HepG2 (cell line): ENCODE data around the gene MED22. TPM values are rescaled to one million over a fixed set of nuclear protein-coding genes. Genes with fewer than 3 reads are reported as not detected.
A peak's percentile ranks its signal among the peaks of the same experiment; 100 is the strongest.

Experiments
- ATAC-seq: fragments of 200-7000 bp; cut with Tn5 transposase; 3 replicates; pipeline ENCODE4 v1.9.1; 2020; ENCODE audit warnings: mild to moderate bottlenecking, moderate library complexity
- BruUV-seq: library from RNA; stranded (reverse); fragments of 400-500 nt; replicated peaks from 2 replicates; lab custom pipeline; 2021; lab: Mats Ljungman, UMichigan
- CTCF ChIA-PET: fragments of 300-600 bp; formaldehyde crosslinking; extraction: SDS; loops from one replicate; lab custom pipeline; 2021; ENCODE audit warnings: low total read pairs, inconsistent platforms, low intra/inter-chr PET ratio; lab: Yijun Ruan, JAX
- POLR2A ChIA-PET: fragments of 350-600 bp; sonication (Branson Sonifier 250); formaldehyde crosslinking; loops from one replicate; lab custom pipeline; 2020; ENCODE audit warnings: antibody characterized with exemption, inconsistent platforms; lab: Yijun Ruan, JAX
- DNase-seq: peaks from one replicate; pipeline ENCODE4 v3.0.0-alpha.2; 2015; ENCODE audit warnings: low spot score
- FAIRE-seq: peaks from 3 replicates; lab custom pipeline; 2011; peaks lifted over from hg19 to GRCh38; lab: Jason Lieb, UNC
- H2AFZ ChIP-seq: one replicate; pipeline ENCODE4 v1.6.1; 2011; ENCODE audit warnings: low read length, inconsistent platforms
- H3K27ac ChIP-seq: fragments of 300-600 bp; 3 replicates; pipeline ENCODE4 v1.8.0; 2011; ENCODE audit warnings: mixed run types, mild to moderate bottlenecking, mixed read lengths, low read length, inconsistent platforms; ENCODE audit not compliant: insufficient read depth; ENCODE audit errors: extremely low read length
- H3K27me3 ChIP-seq, 2 experiments: fragments of 200-600 bp in 1 of 2; 2 replicates in 1 of 2; 3 replicates in 1 of 2; pipeline versions ENCODE4 v1.6.0 to v1.8.0; 2011; ENCODE audit warnings: low read length in 2 of 2, mild to moderate bottlenecking in 2 of 2, moderate library complexity in 2 of 2, inconsistent platforms in 1 of 2; ENCODE audit not compliant: insufficient read depth in 2 of 2, control insufficient read depth in 1 of 2
- H3K36me3 ChIP-seq, 2 experiments: fragments of 200-600 bp in 1 of 2; replicated peaks in 1 of 2; 2 replicates in 1 of 2; 3 replicates in 1 of 2; pipeline versions ENCODE4 v1.5.1 to v1.8.0; 2011; ENCODE audit warnings: low read length in 2 of 2, inconsistent platforms in 1 of 2; ENCODE audit not compliant: insufficient read depth in 2 of 2, control insufficient read depth in 1 of 2
- H3K4me1 ChIP-seq: 2 replicates; pipeline ENCODE4 v1.5.1; 2012; ENCODE audit warnings: low read length, inconsistent platforms; ENCODE audit not compliant: insufficient read depth
- H3K4me2 ChIP-seq: 2 replicates; pipeline ENCODE4 v1.6.0; 2011; ENCODE audit warnings: low read depth, low read length, inconsistent platforms
- H3K4me3 ChIP-seq, 3 experiments: fragments of 200-600 bp in 1 of 3; sonication (generic), shearing (Covaris generic) in 1 of 3; replicated peaks in 1 of 3; 2 replicates each; pipeline ENCODE4 v1.5.1; 2011 to 2016; ENCODE audit warnings: low read length in 3 of 3, inconsistent platforms in 2 of 3, low read depth in 2 of 3, mild to moderate bottlenecking in 2 of 3, control low read depth in 1 of 3, mixed read lengths in 1 of 3; ENCODE audit not compliant: insufficient read depth in 1 of 3
- H3K79me2 ChIP-seq: one replicate; pipeline ENCODE4 v1.6.1; 2011; ENCODE audit warnings: low read length, inconsistent platforms; ENCODE audit not compliant: insufficient read depth
- H3K9ac ChIP-seq: 2 replicates; pipeline ENCODE4 v1.6.0; 2011; ENCODE audit warnings: mild to moderate bottlenecking, low read depth, low read length, inconsistent platforms; ENCODE audit not compliant: insufficient read depth
- H3K9me3 ChIP-seq: 2 replicates; pipeline ENCODE4 v1.5.1; 2012; ENCODE audit warnings: mild to moderate bottlenecking, low read length
- H4K20me1 ChIP-seq: 2 replicates; pipeline ENCODE4 v1.6.0; 2011; ENCODE audit warnings: inconsistent platforms, mild to moderate bottlenecking, low read length, moderate library complexity; ENCODE audit not compliant: insufficient read depth
- AGO2 ChIP-seq: fragments of 200-400 bp; formaldehyde crosslinking; optimal IDR thresholded peaks from 2 replicates; pipeline ENCODE3; 2017; ENCODE audit warnings: mild to moderate bottlenecking, low read depth, low read length, moderate library complexity
- HNRNPL ChIP-seq: fragments of 200-400 bp; formaldehyde crosslinking; IDR thresholded peaks from 2 replicates; pipeline ENCODE4 v1.6.1; 2017; ENCODE audit warnings: mild to moderate bottlenecking, low read depth, low read length
- IRF9 ChIP-seq: sonication (generic); formaldehyde crosslinking; IDR thresholded peaks from 2 replicates; pipeline ENCODE4 v1.8.0; 2022; ENCODE audit warnings: missing genetic modification reagents, mild to moderate bottlenecking, borderline replicate concordance
- KAT8 ChIP-seq: IDR thresholded peaks from 2 replicates; pipeline ENCODE4 v1.6.1; 2016; ENCODE audit warnings: missing genetic modification reagents, missing compliant biosample characterization
- RFXAP ChIP-seq: sonication (generic); formaldehyde crosslinking; IDR thresholded peaks from 2 replicates; pipeline ENCODE4 v1.4.0; 2020; ENCODE audit warnings: missing genetic modification reagents, borderline replicate concordance
- SALL2 ChIP-seq: sonication (generic); formaldehyde crosslinking; IDR thresholded peaks from 2 replicates; pipeline ENCODE4 v1.8.1; 2023; ENCODE audit warnings: mild to moderate bottlenecking, missing genetic modification reagents, inconsistent platforms
- SRSF1 ChIP-seq: fragments of 200-400 bp; formaldehyde crosslinking; optimal IDR thresholded peaks from 2 replicates; pipeline ENCODE3; 2017; ENCODE audit warnings: mild to moderate bottlenecking, low read depth, low read length, moderate library complexity
- TMF1 ChIP-seq: sonication (generic); formaldehyde crosslinking; IDR thresholded peaks from 2 replicates; pipeline ENCODE4 v1.8.1; 2022; ENCODE audit warnings: low read depth, missing genetic modification reagents
- ZNF510 ChIP-seq: sonication (generic); formaldehyde crosslinking; IDR thresholded peaks from 2 replicates; pipeline ENCODE4 v1.4.0; 2020; ENCODE audit warnings: low read depth, mild to moderate bottlenecking, missing genetic modification reagents
- ZNF704 ChIP-seq: sonication (generic); formaldehyde crosslinking; IDR thresholded peaks from 2 replicates; pipeline ENCODE4 v1.8.1; 2023; ENCODE audit warnings: mild to moderate bottlenecking, inconsistent platforms, moderate library complexity, missing genetic modification reagents, borderline replicate concordance
- ZNF746 ChIP-seq: sonication (generic); formaldehyde crosslinking; IDR thresholded peaks from 2 replicates; pipeline ENCODE4 v1.8.0; 2022; ENCODE audit warnings: mild to moderate bottlenecking, missing genetic modification reagents
- WGBS: methylation state at CpG from one replicate; pipeline ENCODE4 v1.1.6; 2017; ENCODE audit warnings: low lambda C conversion rate; 5-methylcytosine and 5-hydroxymethylcytosine counted together
- in situ Hi-C: cut with HindIII; loops from 2 replicates; pipeline ENCODE4 v1.10.0; 2017; ENCODE audit warnings: low pct_unique_long_range_greater_than_20kb; ENCODE audit not compliant: extremely low pct_ligation_motif_present
- intact Hi-C: fragments of 100-400 bp; cut with micrococcal nuclease; formaldehyde crosslinking; loops from one replicate; pipeline ENCODE4 v1.10.0; 2022; ENCODE audit not compliant: unreplicated experiment
- polyA plus RNA-seq, 8 experiments: library from polyadenylated mRNA; depleted of rRNA in 3 of 8; stranded (reverse) in 7 of 8; unstranded in 1 of 8; fragments of >200 nt; fragmentation: Illumina TruSeq in 4 of 8; extraction: Trizol in 4 of 8; gene quantifications; 2 replicates each; pipeline versions ENCODE4 v1.2.1 to v1.2.3, GENCODE V29; 2011 to 2016; ENCODE audit warnings: low read depth in 4 of 8, missing spikeins in 1 of 8, mixed read lengths in 1 of 8; ENCODE audit not compliant: insufficient read depth in 1 of 8
- total RNA-seq, 5 experiments: library from RNA; depleted of rRNA; stranded (reverse); fragments of >200 nt; fragmentation: Illumina TruSeq; extraction: Trizol; gene quantifications; 2 replicates each; pipeline ENCODE4 v1.2.3, GENCODE V29; 2016; ENCODE audit warnings: low read depth in 1 of 5

Gene MED22
- total and polyA plus RNA-seq, 2 of the 13 experiments (the other 11 are each of a cell fraction or from before 2014, with no cell fraction given), result 15.8 to 22.1 TPM

GRCh38 chr9:133357656-133358055 lies 9.7 kb upstream of the MED22 start:
- no peak for ATAC-seq
- H3K79me2 ChIP-seq, result peaks cover 15% of the 10 kb centered on the region
- FAIRE-seq, result no peak
- DNase-seq, result no peak
- H3K9me3 ChIP-seq, result no peaks in the 10 kb centered on the region
- peak overlapping the region; percentile 86 for H3K4me2 ChIP-seq
- ChIA-PET CTCF (no interaction called here), POLR2A (interaction anchor here (1.3 kb wide), 1 partner anchor 102 kb away, joined by 4 read pairs; the partner anchor contains the start of gene CACFD1)
- peak overlapping the region in 2 of 3 experiments; percentile 90 to 91; a peak in 1 of 6 replicates for H3K4me3 ChIP-seq
- WGBS, result 95% methylated on average over 6 of the region's 14 CpGs
- intact Hi-C loops (loop anchor here (5.0 kb wide), 2 partner anchors 40 to 130 kb away; no protein-coding TSS in a partner anchor), in situ Hi-C loops (loop anchor here (5.0 kb wide), 2 partner anchors 50 to 130 kb away; no protein-coding TSS in a partner anchor)
- H3K36me3 ChIP-seq, result peaks cover 7 to 46% of the 10 kb centered on the region in 2 experiments; a peak in 4 of 5 replicates
- H4K20me1 ChIP-seq, result peaks cover 23% of the 10 kb centered on the region; the same call in 1 of the 2 replicates
- TF ChIP-seq AGO2 (peak; percentile 20), HNRNPL (no peak)
- H2AFZ ChIP-seq, result no peak overlapping the region
- peaks cover 64% of the 10 kb centered on the region for H3K4me1 ChIP-seq
- H3K9ac ChIP-seq, result peak overlapping the region; percentile 68; the same call in 1 of the 2 replicates
- BruUV-seq, result no TSS peak
- H3K27me3 ChIP-seq, result no peaks in the 10 kb centered on the region; a peak in 1 of 5 replicates
- no peak overlapping the region for H3K27ac ChIP-seq

DNA sequence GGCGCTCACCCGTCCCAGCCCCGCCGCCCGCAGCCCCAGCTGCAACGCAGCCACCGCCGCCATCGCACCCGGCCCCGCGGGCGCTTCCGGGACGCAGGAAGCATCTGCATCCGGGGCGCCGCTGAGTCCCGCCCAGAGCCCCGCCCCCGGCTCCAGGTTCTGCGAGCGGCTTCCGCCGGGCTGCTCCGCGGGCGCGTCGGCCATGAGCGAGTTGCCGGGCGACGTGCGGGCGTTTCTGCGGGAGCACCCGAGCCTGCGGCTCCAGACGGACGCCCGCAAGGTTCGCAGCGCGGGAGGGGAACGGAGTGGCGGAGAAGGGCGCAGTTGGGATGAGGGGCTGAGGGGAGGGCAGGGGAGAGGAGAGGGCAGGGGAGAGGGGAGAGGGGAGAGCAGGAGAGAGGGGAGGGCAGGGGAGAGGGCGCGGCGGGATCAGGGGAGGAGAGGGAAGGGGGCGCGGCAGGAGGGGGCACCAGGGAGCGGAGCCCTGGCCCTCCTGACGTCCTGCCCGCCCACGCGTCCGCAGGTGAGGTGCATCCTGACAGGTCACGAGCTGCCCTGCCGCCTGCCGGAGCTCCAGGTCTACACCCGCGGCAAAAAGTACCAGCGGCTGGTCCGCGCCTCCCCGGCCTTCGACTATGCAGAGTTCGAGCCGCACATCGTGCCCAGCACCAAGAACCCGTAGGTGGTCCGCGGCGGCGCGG lies 8.6 kb upstream of the MED22 start, which contains the start of the genes SURF1 and SURF2:
Gene SURF1, minus strand, starts transcription at position 97 of the 701 bp plus-strand sequence. Its CDS starts 34 bp downstream, at position 63.
Gene SURF2, plus strand, starts transcription at position 160 of the 701 bp plus-strand sequence. Its CDS starts 43 bp downstream, at position 203.
- Histone ChIP-seq H3K27me3 (no peaks in the 10 kb centered on the region; a peak in 1 of 5 replicates), H2AFZ (no peak within 1 kb of the TSS), H3K4me3 (peak within 1 kb of the TSS; percentile 80 to 91 (median 90)), H3K27ac (peak within 1 kb of the TSS; percentile 61), H3K4me2 (peak within 1 kb of the TSS; percentile 86), H3K9me3 (no peaks in the 10 kb centered on the region), H3K4me1 (peaks cover 53% of the 10 kb centered on the region), H4K20me1 (peaks cover 23% of the 10 kb centered on the region; the same call in 1 of the 2 replicates), H3K36me3 (peaks cover 11 to 46% of the 10 kb centered on the region in 2 experiments), H3K9ac (peak within 1 kb of the TSS; percentile 89), H3K79me2 (peaks cover 15% of the 10 kb centered on the region)
- FAIRE-seq (no peak), ATAC-seq (peak; percentile 64), DNase-seq (peak; percentile 68)
- in situ Hi-C loops (loop anchor here (5.0 kb wide), 2 partner anchors 51 to 131 kb away; no protein-coding TSS in a partner anchor), intact Hi-C loops (loop anchor here (5.0 kb wide), 2 partner anchors 41 to 131 kb away; no protein-coding TSS in a partner anchor)
- POLR2A ChIA-PET, result interaction anchor here (0.7 to 1.8 kb wide), 11 partner anchors 9 to 358 kb away, joined by 3 to 22 read pairs (median 5); partner anchors contain the start of genes CACFD1, MED22, RPL7A and SLC2A6
- no TSS peak for BruUV-seq
- CTCF ChIA-PET, result interaction anchor here (0.7 kb wide), 1 partner anchor 47 kb away, joined by 3 read pairs; no protein-coding TSS in a partner anchor
- under 1% methylated on average over 30 of the region's 78 CpGs for WGBS
- TF ChIP-seq SALL2 (CRISPR knock-in tag), result peak; percentile 74
- 0 out of 2 replicates have a peak, but pooled peaks have one; percentile 16 for TF ChIP-seq ZNF510 (CRISPR knock-in tag)
- TF ChIP-seq RFXAP (CRISPR knock-in tag), result no peak
- 0 out of 2 replicates have a peak, but pooled peaks have one; percentile 48 for TF ChIP-seq ZNF704 (CRISPR knock-in tag)
- TF ChIP-seq IRF9 (CRISPR knock-in tag), result peak; percentile 33; the same call in 1 of the 2 replicates
- peak; percentile 61 for TF ChIP-seq SRSF1
- peak; percentile 70 for TF ChIP-seq ZNF746 (CRISPR knock-in tag)
- peak; percentile 73; the same call in 1 of the 2 replicates for TF ChIP-seq KAT8 (CRISPR knock-in tag)
- peak; percentile 42; the same call in 1 of the 2 replicates for TF ChIP-seq TMF1 (CRISPR knock-in tag)
